HepG2 (cell line): Measurements from ENCODE around the gene C19orf73. TPM values are rescaled to one million over a fixed set of nuclear protein-coding genes. Genes with fewer than 3 reads are reported as not detected.

ENCODE experiments used
- ATAC-seq: fragments of 200-7000 bp; cut with Tn5 transposase; 3 replicates; pipeline ENCODE4 v1.9.1; 2020; ENCODE audit warnings: mild to moderate bottlenecking, moderate library complexity
- BruUV-seq: library from RNA; stranded (reverse); fragments of 400-500 nt; replicated peaks from 2 replicates; lab custom pipeline; 2021; lab: Mats Ljungman, UMichigan
- CTCF ChIA-PET: fragments of 300-600 bp; formaldehyde crosslinking; extraction: SDS; loops from one replicate; lab custom pipeline; 2021; ENCODE audit warnings: low total read pairs, inconsistent platforms, low intra/inter-chr PET ratio; lab: Yijun Ruan, JAX
- POLR2A ChIA-PET: fragments of 350-600 bp; sonication (Branson Sonifier 250); formaldehyde crosslinking; loops from one replicate; lab custom pipeline; 2020; ENCODE audit warnings: antibody characterized with exemption, inconsistent platforms; lab: Yijun Ruan, JAX
- DNase-seq: peaks from one replicate; pipeline ENCODE4 v3.0.0-alpha.2; 2015; ENCODE audit warnings: low spot score
- FAIRE-seq: peaks from 3 replicates; lab custom pipeline; 2011; peaks lifted over from hg19 to GRCh38; lab: Jason Lieb, UNC
- H2AFZ ChIP-seq: one replicate; pipeline ENCODE4 v1.6.1; 2011; ENCODE audit warnings: low read length, inconsistent platforms
- H3K27ac ChIP-seq: fragments of 300-600 bp; 3 replicates; pipeline ENCODE4 v1.8.0; 2011; ENCODE audit warnings: mixed run types, mild to moderate bottlenecking, mixed read lengths, low read length, inconsistent platforms; ENCODE audit not compliant: insufficient read depth; ENCODE audit errors: extremely low read length
- H3K27me3 ChIP-seq, 2 experiments: fragments of 200-600 bp in 1 of 2; 2 replicates in 1 of 2; 3 replicates in 1 of 2; pipeline versions ENCODE4 v1.6.0 to v1.8.0; 2011; ENCODE audit warnings: low read length in 2 of 2, mild to moderate bottlenecking in 2 of 2, moderate library complexity in 2 of 2, inconsistent platforms in 1 of 2; ENCODE audit not compliant: insufficient read depth in 2 of 2, control insufficient read depth in 1 of 2
- H3K36me3 ChIP-seq, 2 experiments: fragments of 200-600 bp in 1 of 2; replicated peaks in 1 of 2; 2 replicates in 1 of 2; 3 replicates in 1 of 2; pipeline versions ENCODE4 v1.5.1 to v1.8.0; 2011; ENCODE audit warnings: low read length in 2 of 2, inconsistent platforms in 1 of 2; ENCODE audit not compliant: insufficient read depth in 2 of 2, control insufficient read depth in 1 of 2
- H3K4me1 ChIP-seq: 2 replicates; pipeline ENCODE4 v1.5.1; 2012; ENCODE audit warnings: low read length, inconsistent platforms; ENCODE audit not compliant: insufficient read depth
- H3K4me2 ChIP-seq: 2 replicates; pipeline ENCODE4 v1.6.0; 2011; ENCODE audit warnings: low read depth, low read length, inconsistent platforms
- H3K4me3 ChIP-seq, 3 experiments: fragments of 200-600 bp in 1 of 3; sonication (generic), shearing (Covaris generic) in 1 of 3; replicated peaks in 1 of 3; 2 replicates each; pipeline ENCODE4 v1.5.1; 2011 to 2016; ENCODE audit warnings: low read length in 3 of 3, inconsistent platforms in 2 of 3, low read depth in 2 of 3, mild to moderate bottlenecking in 2 of 3, control low read depth in 1 of 3, mixed read lengths in 1 of 3; ENCODE audit not compliant: insufficient read depth in 1 of 3
- H3K79me2 ChIP-seq: one replicate; pipeline ENCODE4 v1.6.1; 2011; ENCODE audit warnings: low read length, inconsistent platforms; ENCODE audit not compliant: insufficient read depth
- H3K9ac ChIP-seq: 2 replicates; pipeline ENCODE4 v1.6.0; 2011; ENCODE audit warnings: mild to moderate bottlenecking, low read depth, low read length, inconsistent platforms; ENCODE audit not compliant: insufficient read depth
- H3K9me3 ChIP-seq: 2 replicates; pipeline ENCODE4 v1.5.1; 2012; ENCODE audit warnings: mild to moderate bottlenecking, low read length
- H4K20me1 ChIP-seq: 2 replicates; pipeline ENCODE4 v1.6.0; 2011; ENCODE audit warnings: inconsistent platforms, mild to moderate bottlenecking, low read length, moderate library complexity; ENCODE audit not compliant: insufficient read depth
- AGO1 ChIP-seq: fragments of 200-400 bp; formaldehyde crosslinking; IDR thresholded peaks from 2 replicates; pipeline ENCODE4 v1.6.1; 2017; ENCODE audit warnings: mild to moderate bottlenecking, low read depth, low read length, moderate library complexity; ENCODE audit not compliant: poor library complexity, severe bottlenecking
- ATAD3A ChIP-seq: sonication (generic); formaldehyde crosslinking; IDR thresholded peaks from 2 replicates; pipeline ENCODE4 v1.4.0; 2020; ENCODE audit warnings: missing genetic modification reagents
- ELF3 ChIP-seq: IDR thresholded peaks from 2 replicates; pipeline ENCODE4 v1.6.1; 2016; ENCODE audit warnings: missing genetic modification reagents, missing compliant biosample characterization
- FOXK1 ChIP-seq: sonication (generic); formaldehyde crosslinking; IDR thresholded peaks from 2 replicates; pipeline ENCODE4 v1.4.0; 2020; ENCODE audit warnings: low read depth, missing genetic modification reagents, borderline replicate concordance
- PAF1 ChIP-seq: IDR thresholded peaks from 2 replicates; pipeline ENCODE4 v1.6.1; 2016; ENCODE audit warnings: missing genetic modification reagents, missing compliant biosample characterization
- SAFB2 ChIP-seq: sonication (generic); formaldehyde crosslinking; IDR thresholded peaks from 2 replicates; pipeline ENCODE4 v1.5.1; 2020; ENCODE audit warnings: missing genetic modification reagents, low read depth, mild to moderate bottlenecking, borderline replicate concordance
- SNRNP70 ChIP-seq: fragments of 200-400 bp; formaldehyde crosslinking; IDR thresholded peaks from 2 replicates; pipeline ENCODE4 v1.6.1; 2017; ENCODE audit warnings: mild to moderate bottlenecking, low read depth, low read length, moderate library complexity
- ZIK1 ChIP-seq: sonication (generic); formaldehyde crosslinking; IDR thresholded peaks from 2 replicates; pipeline ENCODE4 v1.5.0; 2020; ENCODE audit warnings: mild to moderate bottlenecking, low read depth, missing genetic modification reagents, borderline replicate concordance
- ZNF253 ChIP-seq: sonication (generic); formaldehyde crosslinking; IDR thresholded peaks from 2 replicates; pipeline ENCODE4 v1.8.0; 2022; ENCODE audit warnings: mild to moderate bottlenecking, missing genetic modification reagents, borderline replicate concordance
- ZNF552 ChIP-seq: sonication (generic); formaldehyde crosslinking; IDR thresholded peaks from 2 replicates; pipeline ENCODE4 v1.9.0; 2022; ENCODE audit warnings: missing genetic modification reagents, mild to moderate bottlenecking, borderline replicate concordance
- WGBS: methylation state at CpG from one replicate; pipeline ENCODE4 v1.1.6; 2017; ENCODE audit warnings: low lambda C conversion rate; 5-methylcytosine and 5-hydroxymethylcytosine counted together
- in situ Hi-C: cut with HindIII; loops from 2 replicates; pipeline ENCODE4 v1.10.0; 2017; ENCODE audit warnings: low pct_unique_long_range_greater_than_20kb; ENCODE audit not compliant: extremely low pct_ligation_motif_present
- intact Hi-C: fragments of 100-400 bp; cut with micrococcal nuclease; formaldehyde crosslinking; loops from one replicate; pipeline ENCODE4 v1.10.0; 2022; ENCODE audit not compliant: unreplicated experiment
- polyA plus RNA-seq, 8 experiments: library from polyadenylated mRNA; depleted of rRNA in 3 of 8; stranded (reverse) in 7 of 8; unstranded in 1 of 8; fragments of >200 nt; fragmentation: Illumina TruSeq in 4 of 8; extraction: Trizol in 4 of 8; gene quantifications; 2 replicates each; pipeline versions ENCODE4 v1.2.1 to v1.2.3, GENCODE V29; 2011 to 2016; ENCODE audit warnings: low read depth in 4 of 8, missing spikeins in 1 of 8, mixed read lengths in 1 of 8; ENCODE audit not compliant: insufficient read depth in 1 of 8
- total RNA-seq, 5 experiments: library from RNA; depleted of rRNA; stranded (reverse); fragments of >200 nt; fragmentation: Illumina TruSeq; extraction: Trizol; gene quantifications; 2 replicates each; pipeline ENCODE4 v1.2.3, GENCODE V29; 2016; ENCODE audit warnings: low read depth in 1 of 5
- TF ChIP-seq, protein P1 (sequence below): sonication (generic); formaldehyde crosslinking; IDR thresholded peaks from 2 replicates; pipeline ENCODE4 v1.4.0; 2020; ENCODE audit warnings: mild to moderate bottlenecking, missing genetic modification reagents
- TF ChIP-seq, protein P2 (sequence below): sonication (generic); formaldehyde crosslinking; IDR thresholded peaks from 2 replicates; pipeline ENCODE4 v1.4.0; 2020; ENCODE audit warnings: missing genetic modification reagents
- TF ChIP-seq, protein P3 (sequence below): sonication (generic); formaldehyde crosslinking; IDR thresholded peaks from 2 replicates; pipeline ENCODE4 v1.5.1; 2020; ENCODE audit warnings: missing genetic modification reagents, mild to moderate bottlenecking, borderline replicate concordance

Gene C19orf73
- total and polyA plus RNA-seq, 2 of the 13 experiments (the other 11 are each of a cell fraction or from before 2014, with no cell fraction given): 1.4 to 1.5 TPM

DNA sequence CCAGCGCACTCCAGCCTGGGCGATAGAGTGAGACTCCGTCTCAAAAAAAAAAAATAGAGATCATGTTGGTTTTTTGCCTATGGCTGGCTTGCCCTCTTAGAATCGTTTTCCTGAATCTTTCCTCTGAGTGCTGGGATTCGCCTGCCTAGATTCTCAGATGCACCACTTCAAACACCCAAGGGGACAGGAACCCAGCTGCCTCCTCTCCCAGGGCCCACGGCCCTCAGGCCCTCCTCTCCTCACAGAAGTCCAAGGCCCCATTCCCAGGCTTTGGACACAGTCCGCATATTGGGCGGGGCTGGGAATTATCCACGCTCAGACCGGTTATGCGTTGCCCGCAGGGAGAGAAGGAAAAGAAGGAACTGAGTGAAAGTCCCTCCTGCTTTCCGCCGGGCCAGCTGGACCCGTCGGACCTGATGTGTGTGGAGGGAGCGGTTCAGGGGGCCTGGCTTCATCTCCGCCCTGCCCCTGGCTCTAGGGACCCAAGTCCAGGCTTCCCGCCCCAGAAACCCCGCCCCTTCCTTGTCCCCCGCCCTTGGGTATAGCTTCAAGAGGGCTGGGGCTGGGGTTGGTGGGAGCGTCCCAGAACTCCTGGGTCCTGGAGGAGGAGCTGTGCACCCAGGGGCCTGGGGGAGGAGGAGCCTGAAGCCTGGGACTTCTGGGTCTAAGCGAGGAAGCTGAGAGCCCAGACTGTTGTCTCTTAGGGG is 6.2 kb upstream of the C19orf73 start:
- BruUV-seq: no TSS peak
- peaks cover 0 to 7% of the 10 kb centered on the region in 2 experiments; a peak in 1 of 5 replicates for H3K27me3 ChIP-seq
- H3K79me2 ChIP-seq: no peaks in the 10 kb centered on the region
- H4K20me1 ChIP-seq: no peaks in the 10 kb centered on the region
- peaks cover 56% of the 10 kb centered on the region for H3K4me1 ChIP-seq
- in situ Hi-C loops (no loop called here), intact Hi-C loops (loop anchor here (5.0 kb wide), 1 partner anchor 72 kb away; no protein-coding TSS in a partner anchor)
- WGBS: 1% methylated on average over 18 of the region's 23 CpGs
- H3K36me3 ChIP-seq: no peaks in the 10 kb centered on the region; a peak in 1 of 5 replicates
- H3K9me3 ChIP-seq: no peaks in the 10 kb centered on the region
- DNase-seq (peak; percentile 65), ATAC-seq (peak; percentile 67), FAIRE-seq (peak; percentile 76)
- ChIA-PET CTCF (no interaction called here), POLR2A (interaction anchor here (0.9 to 3.2 kb wide), 5 partner anchors 11 to 131 kb away, joined by 4 to 12 read pairs (median 5); partner anchors contain the start of genes LIN7B and RUVBL2)
- peak overlapping the region; percentile 63 for H3K9ac ChIP-seq
- peak overlapping the region; percentile 45 to 72 (median 65) for H3K4me3 ChIP-seq
- peak overlapping the region; percentile 98 for H3K4me2 ChIP-seq
- no peak overlapping the region for H2AFZ ChIP-seq
- peak overlapping the region; percentile 67 for H3K27ac ChIP-seq
- TF ChIP-seq ATAD3A (CRISPR knock-in tag): no peak
- TF ChIP-seq, protein P1, sequence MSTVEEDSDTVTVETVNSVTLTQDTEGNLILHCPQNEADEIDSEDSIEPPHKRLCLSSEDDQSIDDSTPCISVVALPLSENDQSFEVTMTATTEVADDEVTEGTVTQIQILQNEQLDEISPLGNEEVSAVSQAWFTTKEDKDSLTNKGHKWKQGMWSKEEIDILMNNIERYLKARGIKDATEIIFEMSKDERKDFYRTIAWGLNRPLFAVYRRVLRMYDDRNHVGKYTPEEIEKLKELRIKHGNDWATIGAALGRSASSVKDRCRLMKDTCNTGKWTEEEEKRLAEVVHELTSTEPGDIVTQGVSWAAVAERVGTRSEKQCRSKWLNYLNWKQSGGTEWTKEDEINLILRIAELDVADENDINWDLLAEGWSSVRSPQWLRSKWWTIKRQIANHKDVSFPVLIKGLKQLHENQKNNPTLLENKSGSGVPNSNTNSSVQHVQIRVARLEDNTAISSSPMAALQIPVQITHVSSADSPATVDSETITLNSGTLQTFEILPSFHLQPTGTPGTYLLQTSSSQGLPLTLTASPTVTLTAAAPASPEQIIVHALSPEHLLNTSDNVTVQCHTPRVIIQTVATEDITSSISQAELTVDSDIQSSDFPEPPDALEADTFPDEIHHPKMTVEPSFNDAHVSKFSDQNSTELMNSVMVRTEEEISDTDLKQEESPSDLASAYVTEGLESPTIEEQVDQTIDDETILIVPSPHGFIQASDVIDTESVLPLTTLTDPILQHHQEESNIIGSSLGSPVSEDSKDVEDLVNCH (CRISPR knock-in tag): no peak
- TF ChIP-seq SAFB2 (CRISPR knock-in tag): no peak
- TF ChIP-seq, protein P2, sequence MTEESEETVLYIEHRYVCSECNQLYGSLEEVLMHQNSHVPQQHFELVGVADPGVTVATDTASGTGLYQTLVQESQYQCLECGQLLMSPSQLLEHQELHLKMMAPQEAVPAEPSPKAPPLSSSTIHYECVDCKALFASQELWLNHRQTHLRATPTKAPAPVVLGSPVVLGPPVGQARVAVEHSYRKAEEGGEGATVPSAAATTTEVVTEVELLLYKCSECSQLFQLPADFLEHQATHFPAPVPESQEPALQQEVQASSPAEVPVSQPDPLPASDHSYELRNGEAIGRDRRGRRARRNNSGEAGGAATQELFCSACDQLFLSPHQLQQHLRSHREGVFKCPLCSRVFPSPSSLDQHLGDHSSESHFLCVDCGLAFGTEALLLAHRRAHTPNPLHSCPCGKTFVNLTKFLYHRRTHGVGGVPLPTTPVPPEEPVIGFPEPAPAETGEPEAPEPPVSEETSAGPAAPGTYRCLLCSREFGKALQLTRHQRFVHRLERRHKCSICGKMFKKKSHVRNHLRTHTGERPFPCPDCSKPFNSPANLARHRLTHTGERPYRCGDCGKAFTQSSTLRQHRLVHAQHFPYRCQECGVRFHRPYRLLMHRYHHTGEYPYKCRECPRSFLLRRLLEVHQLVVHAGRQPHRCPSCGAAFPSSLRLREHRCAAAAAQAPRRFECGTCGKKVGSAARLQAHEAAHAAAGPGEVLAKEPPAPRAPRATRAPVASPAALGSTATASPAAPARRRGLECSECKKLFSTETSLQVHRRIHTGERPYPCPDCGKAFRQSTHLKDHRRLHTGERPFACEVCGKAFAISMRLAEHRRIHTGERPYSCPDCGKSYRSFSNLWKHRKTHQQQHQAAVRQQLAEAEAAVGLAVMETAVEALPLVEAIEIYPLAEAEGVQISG (CRISPR knock-in tag): peak; percentile 30; the same call in 1 of the 2 replicates
- TF ChIP-seq, protein P3, sequence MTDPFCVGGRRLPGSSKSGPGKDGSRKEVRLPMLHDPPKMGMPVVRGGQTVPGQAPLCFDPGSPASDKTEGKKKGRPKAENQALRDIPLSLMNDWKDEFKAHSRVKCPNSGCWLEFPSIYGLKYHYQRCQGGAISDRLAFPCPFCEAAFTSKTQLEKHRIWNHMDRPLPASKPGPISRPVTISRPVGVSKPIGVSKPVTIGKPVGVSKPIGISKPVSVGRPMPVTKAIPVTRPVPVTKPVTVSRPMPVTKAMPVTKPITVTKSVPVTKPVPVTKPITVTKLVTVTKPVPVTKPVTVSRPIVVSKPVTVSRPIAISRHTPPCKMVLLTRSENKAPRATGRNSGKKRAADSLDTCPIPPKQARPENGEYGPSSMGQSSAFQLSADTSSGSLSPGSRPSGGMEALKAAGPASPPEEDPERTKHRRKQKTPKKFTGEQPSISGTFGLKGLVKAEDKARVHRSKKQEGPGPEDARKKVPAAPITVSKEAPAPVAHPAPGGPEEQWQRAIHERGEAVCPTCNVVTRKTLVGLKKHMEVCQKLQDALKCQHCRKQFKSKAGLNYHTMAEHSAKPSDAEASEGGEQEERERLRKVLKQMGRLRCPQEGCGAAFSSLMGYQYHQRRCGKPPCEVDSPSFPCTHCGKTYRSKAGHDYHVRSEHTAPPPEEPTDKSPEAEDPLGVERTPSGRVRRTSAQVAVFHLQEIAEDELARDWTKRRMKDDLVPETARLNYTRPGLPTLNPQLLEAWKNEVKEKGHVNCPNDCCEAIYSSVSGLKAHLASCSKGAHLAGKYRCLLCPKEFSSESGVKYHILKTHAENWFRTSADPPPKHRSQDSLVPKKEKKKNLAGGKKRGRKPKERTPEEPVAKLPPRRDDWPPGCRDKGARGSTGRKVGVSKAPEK: peak; percentile 54; the same call in 1 of the 2 replicates
- no peak for TF ChIP-seq ZIK1 (CRISPR knock-in tag)
- TF ChIP-seq PAF1: no peak
- TF ChIP-seq ELF3 (CRISPR knock-in tag): peak; percentile 37; the same call in 1 of the 2 replicates
- no peak for TF ChIP-seq ZNF552 (CRISPR knock-in tag)
- TF ChIP-seq FOXK1 (CRISPR knock-in tag): no peak
- no peak for TF ChIP-seq SNRNP70
- TF ChIP-seq ZNF253 (CRISPR knock-in tag): no peak
- TF ChIP-seq AGO1: no peak
